GM12891 (cell line): ENCODE measurements around the gene CHRM2.

Experiments
- PAX5 ChIP-seq: IDR thresholded peaks from 2 replicates; pipeline ENCODE4 v1.6.1; 2011; ENCODE audit warnings: low read length, moderate library complexity, mild to moderate bottlenecking; ENCODE audit not compliant: insufficient read depth, severe bottlenecking
- POLR2A ChIP-seq: IDR thresholded peaks from 2 replicates; pipeline ENCODE4 v1.6.1; 2011; ENCODE audit warnings: low read depth, low read length, control low read depth
- POLR2AphosphoS5 ChIP-seq: IDR thresholded peaks from 2 replicates; pipeline ENCODE4 v1.6.1; 2011; ENCODE audit warnings: low read depth, low read length, control low read depth
- POU2F2 ChIP-seq: IDR thresholded peaks from 2 replicates; pipeline ENCODE4 v1.6.1; 2011; ENCODE audit warnings: low read depth, mild to moderate bottlenecking, control low read depth, low read length, moderate library complexity
- SPI1 ChIP-seq: IDR thresholded peaks from 2 replicates; pipeline ENCODE4 v1.6.1; 2011; ENCODE audit warnings: low read depth, low read length, control low read depth
- TAF1 ChIP-seq: IDR thresholded peaks from 2 replicates; pipeline ENCODE4 v1.6.1; 2011; ENCODE audit warnings: low read depth, low read length, control low read depth

- TF ChIP-seq POLR2AphosphoS5 (no peak), POLR2A (no peak), SPI1 (no peak), TAF1 (no peak), POU2F2 (no peak), PAX5 (no peak)
These were observed 829 bp downstream of the CHRM2 start for GRCh38 chr7:136869001-136869961.
